GM21447 (cell line): ENCODE results near the gene PARP3.

Experiments
- ATAC-seq: cut with Tn5 transposase; IDR thresholded peaks from one replicate; pipeline ENCODE4 v1.9.1; 2021; ENCODE audit not compliant: unreplicated experiment

The PARP3 gene

DNA sequence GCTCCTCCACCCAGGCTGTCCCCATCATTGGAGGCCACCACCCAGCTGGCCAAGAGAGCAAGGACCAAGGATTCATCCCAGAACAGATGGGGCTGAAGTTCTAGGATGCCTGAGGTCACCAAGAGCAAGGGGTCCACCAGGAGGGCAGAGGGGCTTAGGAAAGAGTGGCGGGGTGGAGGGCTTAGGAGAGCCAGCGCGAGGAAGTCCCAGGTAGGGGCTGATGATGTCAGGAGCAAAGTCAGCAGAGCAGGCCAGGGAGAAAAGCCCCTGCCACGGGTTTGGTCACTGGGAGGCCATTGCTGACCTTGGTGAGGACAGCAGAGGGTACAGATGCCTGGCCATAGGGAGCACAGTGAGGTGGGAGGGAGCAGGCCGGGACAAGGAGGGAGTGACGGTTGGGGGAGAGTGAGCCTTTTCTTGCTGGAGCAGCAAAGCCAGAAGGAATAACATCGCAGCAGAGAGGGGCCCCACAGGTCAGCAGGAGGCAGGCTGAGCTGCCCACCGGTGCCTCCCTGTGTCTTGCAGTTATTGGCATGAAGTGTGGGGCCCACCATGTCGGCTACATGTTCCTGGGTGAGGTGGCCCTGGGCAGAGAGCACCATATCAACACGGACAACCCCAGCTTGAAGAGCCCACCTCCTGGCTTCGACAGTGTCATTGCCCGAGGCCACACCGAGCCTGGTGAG is 5.2 kb downstream of the PARP3 start:
- ATAC-seq = no peak

GRCh38 chr3:51948016-51948580 is 5.9 kb downstream of the PARP3 start:
- ATAC-seq = no peak

GRCh38 chr3:51949121-51949520 is 7.0 kb downstream of the PARP3 start:
- no peak for ATAC-seq

GRCh38 chr3:51950899-51951298 is 8.7 kb downstream of the PARP3 start:
- no peak for ATAC-seq

DNA sequence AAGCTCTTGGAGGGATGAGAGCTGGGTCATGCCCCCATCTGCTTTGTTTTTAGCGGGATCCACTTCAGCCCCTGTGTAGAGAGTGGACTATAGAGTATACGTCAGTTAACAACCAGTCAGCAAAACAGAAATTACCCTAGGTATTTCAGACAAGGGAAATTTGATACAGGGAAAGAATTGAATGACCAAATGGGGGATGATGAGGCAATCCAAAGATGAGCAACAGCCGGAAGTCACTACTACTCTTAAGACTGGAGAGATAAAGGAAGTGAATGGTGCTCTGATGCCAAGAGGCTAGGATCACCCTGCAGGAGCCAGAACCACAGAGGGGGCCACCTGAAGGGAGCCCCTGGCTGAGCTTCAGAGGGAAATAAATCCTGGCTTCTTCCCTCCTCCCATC is 11.3 kb downstream of the PARP3 start:
- no peak for ATAC-seq

DNA sequence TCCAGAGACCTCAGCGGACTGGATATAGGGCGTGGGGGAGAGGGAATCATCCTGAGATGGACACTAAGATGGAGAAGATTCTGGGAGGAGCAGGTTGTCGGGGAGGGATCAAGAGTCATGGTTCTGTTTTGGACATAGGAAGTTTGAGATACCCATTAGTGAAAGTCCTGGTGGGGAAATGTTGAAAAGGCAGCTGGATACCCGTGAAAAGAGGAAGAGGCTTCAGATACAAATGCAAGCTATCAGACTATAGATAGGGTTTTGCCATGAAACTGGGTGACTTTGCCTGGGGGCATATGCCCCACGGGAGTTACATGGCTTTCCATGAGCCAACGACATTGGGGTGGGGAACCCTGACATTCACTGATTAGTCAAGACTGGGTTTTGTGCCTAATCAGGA is 11.9 kb downstream of the PARP3 start:
- no peak for ATAC-seq

DNA sequence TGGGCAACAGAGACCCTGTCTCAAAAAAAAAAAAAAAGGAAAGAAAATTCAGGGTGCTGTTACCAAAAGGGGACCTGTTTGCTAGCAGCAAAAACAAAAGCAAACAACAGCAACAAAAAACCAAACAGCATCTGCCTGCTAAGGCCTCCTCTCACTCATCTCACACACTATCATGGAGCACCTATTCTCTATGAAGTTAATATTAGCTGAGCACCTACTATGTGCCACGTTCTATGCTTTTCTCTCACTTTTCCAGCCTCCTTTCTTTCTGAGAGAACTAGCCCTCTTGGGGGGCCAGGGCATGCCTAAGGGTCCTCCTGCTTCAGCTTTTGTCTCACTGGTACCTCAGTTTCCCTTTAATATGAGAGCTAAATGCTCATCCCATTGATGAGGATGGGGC is 12.6 kb downstream of the PARP3 start:
- no peak for ATAC-seq

GRCh38 chr3:51955175-51955892 is 13.2 kb downstream of the PARP3 start, which contains the start of gene GPR62:
Gene GPR62 (plus strand): TSS chr3:51955381. CDS start chr3:51955653, 272 bp downstream.
- ATAC-seq = no peak

GRCh38 chr3:51955893-51956770 is 14.0 kb downstream of the PARP3 start:
- no peak for ATAC-seq

DNA sequence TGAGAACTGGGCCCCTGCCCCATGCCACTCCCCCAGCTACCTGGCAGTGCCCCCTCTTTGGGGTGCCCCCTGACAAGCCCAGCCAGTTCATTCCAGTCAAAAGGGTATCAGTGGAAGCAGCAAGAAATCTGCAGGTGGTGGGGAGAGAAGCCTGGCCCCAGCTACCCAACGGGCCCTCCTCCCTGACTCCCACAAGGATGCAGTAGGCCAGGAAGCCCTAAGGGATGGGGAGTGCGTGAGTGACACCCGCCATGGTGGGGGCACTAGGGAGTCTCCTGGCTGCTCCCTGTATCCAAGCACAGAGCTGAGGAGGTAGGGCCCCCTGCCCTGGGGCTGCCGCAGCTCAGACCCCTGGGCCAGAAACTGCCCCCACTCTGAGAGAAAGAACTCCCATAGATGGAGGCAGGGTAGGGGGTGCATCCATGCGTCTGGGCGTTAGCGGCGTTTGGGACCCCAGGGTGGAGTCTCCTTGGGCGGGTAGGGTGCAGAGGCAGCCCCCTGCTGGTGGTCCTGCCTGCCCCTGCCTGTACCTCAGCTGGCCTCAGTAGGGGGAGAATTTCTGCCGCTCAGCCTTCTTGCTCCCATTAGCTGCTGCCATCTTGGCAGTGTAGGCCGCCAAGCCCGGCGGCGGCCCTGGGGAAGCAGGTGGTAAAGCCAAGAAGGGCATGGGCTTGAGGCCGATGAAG is 15.5 kb downstream of the PARP3 start:
- ATAC-seq = no peak

- no peak for ATAC-seq
Observed at GRCh38 chr3:51958603-51959521, 16.7 kb downstream of the PARP3 start.

DNA sequence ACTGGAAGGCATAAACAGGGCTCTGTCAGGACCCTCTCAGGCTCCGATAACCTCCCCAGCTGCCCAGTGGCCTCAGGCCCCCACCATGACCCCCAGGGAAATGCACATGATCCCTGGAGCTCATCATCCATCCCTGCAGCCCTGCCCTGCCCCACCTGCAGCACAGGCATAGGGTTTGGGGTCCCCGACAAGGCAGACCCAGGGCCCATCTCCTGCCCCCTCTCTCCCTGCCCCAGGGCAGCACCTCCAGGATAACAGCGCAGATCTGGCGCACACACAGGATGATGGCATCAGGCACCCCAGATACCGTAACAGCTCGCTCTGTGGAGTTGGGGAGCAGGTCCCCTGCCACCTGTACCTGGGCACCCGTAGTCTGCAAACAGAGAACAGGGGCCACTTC is 17.5 kb downstream of the PARP3 start:
- no peak for ATAC-seq

GRCh38 chr3:51960386-51960785 is 18.2 kb downstream of the PARP3 start:
- no peak for ATAC-seq

GRCh38 chr3:51961011-51961410 is 18.8 kb downstream of the PARP3 start:
- no peak for ATAC-seq

- ATAC-seq = no peak
Observed at GRCh38 chr3:51961602-51962569, 19.7 kb downstream of the PARP3 start.

DNA sequence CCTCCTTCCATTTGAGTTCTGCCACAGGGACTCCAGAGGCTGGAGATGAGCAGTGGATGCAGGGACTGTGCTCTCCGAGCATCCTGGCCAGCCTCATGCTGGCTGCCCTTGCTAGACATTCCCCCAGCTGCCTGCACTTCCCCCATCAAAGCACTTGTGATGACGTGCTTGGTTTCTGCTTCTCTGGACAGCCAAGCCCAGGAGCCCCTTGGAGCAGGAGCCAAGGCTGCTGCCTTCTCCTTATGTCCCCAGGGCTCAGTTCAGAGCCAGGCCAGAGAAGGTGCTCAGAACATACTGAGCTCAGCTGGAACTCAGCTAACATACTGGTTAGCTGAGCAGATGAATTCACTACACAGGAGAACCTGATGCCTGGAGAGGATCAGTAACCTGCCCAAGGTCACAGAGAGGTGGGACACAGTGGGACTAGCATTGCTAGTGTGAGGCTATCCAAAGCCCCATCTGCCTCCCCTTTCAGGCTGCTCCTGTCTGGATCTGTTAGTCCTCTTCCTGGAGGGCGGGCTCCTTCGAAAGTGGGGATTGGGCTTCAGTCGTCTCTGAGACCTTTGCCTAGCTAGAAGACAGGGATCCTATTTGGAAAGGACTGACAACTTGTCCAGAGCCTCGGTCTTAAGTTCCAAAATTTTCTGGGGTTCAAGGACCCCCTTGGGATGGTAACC is 20.8 kb downstream of the PARP3 start:
- ATAC-seq = no peak

- no peak for ATAC-seq
Observed at GRCh38 chr3:51963951-51964451, 21.8 kb downstream of the PARP3 start.

DNA sequence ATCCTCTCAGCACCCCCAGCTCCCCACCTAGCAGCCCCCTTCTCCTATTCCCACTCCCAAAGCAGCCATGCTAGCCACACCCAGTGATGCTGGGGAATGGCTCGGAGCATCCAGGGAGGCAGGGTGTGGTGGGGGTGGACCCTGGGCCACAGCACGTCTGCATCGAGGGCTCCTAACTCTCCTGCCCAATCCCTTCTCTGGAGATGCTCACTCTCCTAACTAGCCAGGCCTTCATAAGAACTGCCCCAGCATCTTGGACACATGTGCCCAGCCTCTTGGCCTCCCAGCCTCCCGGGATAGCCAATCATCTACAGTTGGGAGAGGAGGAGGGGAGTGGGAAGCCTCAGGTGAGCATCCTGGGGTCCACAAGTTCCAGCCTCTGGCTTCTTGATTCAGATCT is 22.4 kb downstream of the PARP3 start:
- ATAC-seq = no peak
